Loucy (cell line): ENCODE results near the gene NRF1.

Source experiments
- CTCF ChIP-seq: fragments of 200-600 bp; sonication (generic); conservative IDR thresholded peaks from 2 replicates; pipeline ENCODE4 v1.5.1; 2014; ENCODE audit warnings: mild to moderate bottlenecking, antibody characterized with exemption, low read length
- EZH2phosphoT487 ChIP-seq: fragments of 200-600 bp; IDR thresholded peaks from 2 replicates; pipeline ENCODE4 v1.6.1; 2018; ENCODE audit warnings: antibody characterized with exemption, mild to moderate bottlenecking, moderate library complexity, borderline replicate concordance

- TF ChIP-seq CTCF (no peak), EZH2phosphoT487 (no peak)
Measured at GRCh38 chr7:129719980-129720732, 108.6 kb downstream of the NRF1 start.
